Stimulated activated CD4-positive, alpha-beta T cell treated with anti-CD3 and anti-CD28 coated beads, Interleukin-4, amount 100 ng/mL, for 48 hours (primary cell): ENCODE data around the gene IPO7.

Source experiments
- DNase-seq, 2 donors: peaks; one replicate each; pipeline ENCODE4 v3.0.0-alpha.2; 2020; ENCODE audit warnings: low read depth in 2 of 2

The IPO7 gene

GRCh38 chr11:9490376-9490775 is 105.9 kb downstream of the IPO7 start:
- no peak for DNase-seq

DNA sequence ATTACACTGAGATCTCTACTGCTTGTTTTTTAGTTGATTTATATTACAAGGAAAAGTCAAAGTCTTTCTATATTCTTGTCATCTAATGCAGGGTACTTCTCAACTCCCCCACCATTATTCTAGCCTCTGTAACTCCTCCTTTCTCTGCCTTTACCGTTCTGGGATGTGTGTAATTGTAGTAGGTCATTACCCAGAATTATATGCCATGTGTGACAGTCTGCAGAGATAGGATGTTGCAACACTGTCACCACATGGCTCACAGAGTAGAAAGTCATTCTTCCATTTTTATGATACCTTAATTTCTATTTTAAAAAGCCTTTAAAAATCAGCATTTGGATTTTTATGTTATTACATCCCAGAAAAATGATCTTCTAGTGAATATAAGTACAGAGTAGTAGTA is 109.0 kb downstream of the IPO7 start:
- DNase-seq: no peak

DNA sequence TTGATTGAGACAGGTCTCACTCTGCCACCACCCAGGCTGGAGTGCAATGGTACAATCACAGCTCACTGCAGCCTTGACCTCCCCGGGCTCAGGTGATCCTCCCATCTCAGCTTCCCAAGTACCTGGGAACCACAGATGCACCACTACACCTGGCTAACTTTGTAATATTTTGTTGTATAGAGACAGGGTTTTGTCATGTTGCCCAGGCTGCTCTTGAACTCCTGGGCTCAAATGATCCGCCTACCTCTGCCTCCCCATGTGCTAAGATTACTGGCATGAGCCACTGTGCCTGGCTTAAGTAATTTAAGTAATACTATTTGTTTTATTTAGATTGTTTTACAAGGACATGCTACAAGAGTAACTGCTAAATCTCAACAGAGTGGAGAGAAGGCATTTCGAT is 109.9 kb downstream of the IPO7 start:
- DNase-seq: no peak

DNA sequence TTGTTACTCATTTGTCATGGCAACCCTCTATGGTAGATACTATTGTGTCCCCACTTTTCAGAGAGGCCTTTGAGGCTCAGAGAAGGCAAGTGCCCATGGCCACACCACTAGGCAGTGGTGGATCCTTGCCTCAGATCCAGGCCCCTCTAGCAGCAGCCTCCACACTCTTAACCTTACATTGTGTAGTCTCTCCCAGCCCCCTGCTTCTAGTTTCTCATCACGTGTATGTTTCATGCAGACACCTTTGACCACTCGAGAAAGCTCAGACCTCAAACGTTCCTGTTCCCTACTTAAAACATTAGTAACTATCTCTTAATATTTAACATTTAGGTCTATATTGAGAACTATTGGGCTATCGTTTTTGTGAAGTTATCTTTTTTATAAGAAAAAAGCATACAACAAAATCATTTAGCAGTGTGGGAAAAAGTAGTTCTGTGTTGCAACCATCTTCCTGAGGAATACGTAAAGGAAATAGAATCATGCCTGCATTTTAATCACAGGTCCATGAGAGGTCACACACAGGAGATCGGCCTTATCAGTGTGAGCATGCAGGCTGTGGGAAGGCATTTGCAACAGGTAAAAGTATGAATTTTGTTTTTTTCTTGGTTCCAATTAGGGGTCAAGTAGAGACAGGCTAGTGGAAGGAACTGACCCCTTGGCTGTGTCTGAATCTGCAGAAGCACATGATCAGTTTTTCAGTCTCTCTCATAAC is 111.5 kb downstream of the IPO7 start:
- no peak for DNase-seq
